Activated CD8-positive, alpha-beta memory T cell treated with anti-CD3 and anti-CD28 coated beads for 4 hours (primary cell): ENCODE data around the gene FAM184B.

ENCODE experiments used
- DNase-seq, 2 donors: peaks; one replicate each; pipeline ENCODE4 v3.0.0-alpha.2; 2020; ENCODE audit warnings: low read depth in 2 of 2

The FAM184B gene

GRCh38 chr4:17781300-17782287 is at the start of gene FAM184B:
Gene FAM184B, minus strand, starts transcription at chr4:17781621. Its CDS starts 322 bp downstream, at chr4:17781299.
- DNase-seq = no peak

- no peak for DNase-seq
Measured at GRCh38 chr4:17823871-17824669, 42.6 kb upstream of the FAM184B start.

- DNase-seq = no peak
Measured at GRCh38 chr4:17817027-17817426, 35.6 kb upstream of the FAM184B start.

GRCh38 chr4:17816142-17816541 is 34.7 kb upstream of the FAM184B start:
- no peak for DNase-seq

- DNase-seq = no peak
Measured at GRCh38 chr4:17814140-17814539, 32.7 kb upstream of the FAM184B start.

GRCh38 chr4:17812801-17813200 is 31.4 kb upstream of the FAM184B start:
- no peak for DNase-seq

- DNase-seq = no peak
Measured at GRCh38 chr4:17812125-17812524, 30.7 kb upstream of the FAM184B start.

GRCh38 chr4:17811078-17811603 is 29.7 kb upstream of the FAM184B start:
- no peak for DNase-seq

- peak; percentile 98 to 100 for DNase-seq
Measured at GRCh38 chr4:17810260-17811077, 29.0 kb upstream of the FAM184B start, which contains the start of the genes DCAF16 and NCAPG. Gene DCAF16, minus strand, starts transcription at chr4:17810757. Its CDS starts 6,616 bp downstream, at chr4:17804141. Gene NCAPG, plus strand, starts transcription at chr4:17810979. Its CDS starts 99 bp downstream, at chr4:17811078.

GRCh38 chr4:17809667-17810066 is 28.2 kb upstream of the FAM184B start:
- DNase-seq = no peak

GRCh38 chr4:17807446-17807845 is 26.0 kb upstream of the FAM184B start:
- no peak for DNase-seq

- no peak for DNase-seq
Measured at GRCh38 chr4:17805580-17806155, 24.2 kb upstream of the FAM184B start.

- no peak for DNase-seq
Measured at GRCh38 chr4:17797808-17798207, 16.4 kb upstream of the FAM184B start.

GRCh38 chr4:17794730-17795129 is 13.3 kb upstream of the FAM184B start:
- no peak for DNase-seq

- no peak for DNase-seq
Measured at GRCh38 chr4:17788956-17789355, 7.5 kb upstream of the FAM184B start.

- DNase-seq = no peak
Measured at GRCh38 chr4:17787315-17787714, 5.9 kb upstream of the FAM184B start.

GRCh38 chr4:17786567-17786966 is 5.1 kb upstream of the FAM184B start:
- DNase-seq = no peak

GRCh38 chr4:17785858-17786257 is 4.4 kb upstream of the FAM184B start:
- DNase-seq = no peak

GRCh38 chr4:17780501-17781299 is 721 bp downstream of the FAM184B start:
- no peak for DNase-seq

- no peak for DNase-seq
Measured at GRCh38 chr4:17778431-17778830, 3.0 kb downstream of the FAM184B start.
